BJ (cell line): ENCODE measurements around the gene ARHGEF17. TPM values are rescaled to one million over a fixed set of nuclear protein-coding genes. Genes with fewer than 3 reads are reported as not detected.

Source experiments
- CTCF ChIA-PET: fragments of 350-600 bp; formaldehyde crosslinking; extraction: SDS; loops from one replicate; lab custom pipeline; 2021; ENCODE audit warnings: antibody characterized with exemption, inconsistent platforms; lab: Yijun Ruan, JAX
- POLR2A ChIA-PET: fragments of 300-600 bp; sonication (Branson Sonifier 250); formaldehyde crosslinking; extraction: SDS; loops from one replicate; lab custom pipeline; 2021; ENCODE audit warnings: antibody characterized with exemption; lab: Charles Lee
- DNase-seq: peaks from one replicate; pipeline ENCODE4 v3.0.0-alpha.2; 2011; ENCODE audit warnings: low read depth
- H3K27me3 ChIP-seq: 2 replicates; pipeline ENCODE4 v1.6.0; 2011; ENCODE audit warnings: low read length; ENCODE audit not compliant: control insufficient read depth, insufficient read depth
- H3K36me3 ChIP-seq: 2 replicates; pipeline ENCODE4 v1.5.1; 2011; ENCODE audit warnings: low read length; ENCODE audit not compliant: control insufficient read depth, insufficient read depth
- H3K4me3 ChIP-seq: 2 replicates; pipeline ENCODE4 v1.5.1; 2011; ENCODE audit warnings: low read depth, mild to moderate bottlenecking, control low read depth, low read length
- CTCF ChIP-seq: IDR thresholded peaks from 2 replicates; pipeline ENCODE4 v1.5.1; 2011; ENCODE audit warnings: low read depth, mild to moderate bottlenecking, control low read depth, inconsistent platforms, low read length, moderate library complexity; ENCODE audit not compliant: insufficient read depth
- polyA plus RNA-seq: library from polyadenylated mRNA; depleted of rRNA; stranded (reverse); fragments of >200 nt; gene quantifications from 2 replicates; pipeline ENCODE4 v1.2.3, GENCODE V29; 2011

ARHGEF17 gene
- polyA plus RNA-seq, 1 experiment: 85.7 TPM

GRCh38 chr11:73308961-73309919, 1.2 kb downstream of the ARHGEF17 start:
- ChIA-PET POLR2A (interaction anchor here (0.6 to 1.4 kb wide), 6 partner anchors 9 to 636 kb away, joined by 3 to 13 read pairs (median 4); no protein-coding TSS in a partner anchor), CTCF (interaction anchor here (0.9 to 11.3 kb wide), 11 partner anchors 10 to 496 kb away, joined by 3 to 259 read pairs (median 30); partner anchors contain the start of gene RELT)
- no peak for TF ChIP-seq CTCF
- Histone ChIP-seq H3K27me3 (no peaks in the 10 kb centered on the region), H3K36me3 (peaks cover 20% of the 10 kb centered on the region), H3K4me3 (peak overlapping the region; percentile 80)
- peak; percentile 80 for DNase-seq

GRCh38 chr11:73310076-73310475, 2.0 kb downstream of the ARHGEF17 start:
- CTCF ChIA-PET: interaction anchor here (1.2 to 11.3 kb wide), 6 partner anchors 13 to 497 kb away, joined by 3 to 259 read pairs (median 66); no protein-coding TSS in a partner anchor
- TF ChIP-seq CTCF: no peak
- Histone ChIP-seq H3K36me3 (peaks cover 20% of the 10 kb centered on the region), H3K4me3 (peak overlapping the region; percentile 80), H3K27me3 (no peaks in the 10 kb centered on the region)
- POLR2A ChIA-PET: interaction anchor here (1.2 to 1.4 kb wide), 2 partner anchors 8 to 27 kb away, joined by 3 to 9 read pairs; no protein-coding TSS in a partner anchor
- no peak for DNase-seq

GRCh38 chr11:73310661-73311393, 2.8 kb downstream of the ARHGEF17 start:
- ChIA-PET CTCF (interaction anchor here (0.8 to 11.3 kb wide), 5 partner anchors 14 to 40 kb away, joined by 4 to 259 read pairs (median 53); no protein-coding TSS in a partner anchor), POLR2A (interaction anchor here (1.2 kb wide), 1 partner anchor 27 kb away, joined by 9 read pairs; no protein-coding TSS in a partner anchor)
- Histone ChIP-seq H3K4me3 (peak overlapping the region; percentile 80), H3K27me3 (no peaks in the 10 kb centered on the region), H3K36me3 (peaks cover 20% of the 10 kb centered on the region)
- no peak for DNase-seq
- no peak for TF ChIP-seq CTCF

- CTCF ChIA-PET: interaction anchor here (0.8 to 11.3 kb wide), 2 partner anchors 26 to 39 kb away, joined by 4 to 259 read pairs; no protein-coding TSS in a partner anchor
- POLR2A ChIA-PET: no interaction called here
- TF ChIP-seq CTCF: no peak
- peaks cover 20% of the 10 kb centered on the region for H3K36me3 ChIP-seq
- DNase-seq: no peak
- peak overlapping the region; percentile 80 for H3K4me3 ChIP-seq
- no peaks in the 10 kb centered on the region for H3K27me3 ChIP-seq
Observed at GRCh38 chr11:73311394-73311869, 3.4 kb downstream of the ARHGEF17 start.
